Esophagus squamous epithelium (tissue), 5 donors: ENCODE measurements around the gene KCNG4. TPM values are rescaled to one million over a fixed set of nuclear protein-coding genes. Genes with fewer than 3 reads are reported as not detected.

Experiments
- DNase-seq: peaks from one replicate; lab custom pipeline; 2025; lab: John Stamatoyannopoulos, UW
- H3K27ac ChIP-seq, 4 donors: fragments of 200-600 bp; sonication (generic); one replicate each; pipeline ENCODE4 v1.5.1; 2016 to 2019; ENCODE audit warnings: mild to moderate bottlenecking in 1 of 4
- H3K27me3 ChIP-seq, 4 donors: fragments of 200-600 bp; sonication (generic); 1 replicate in 3 of 4; 2 replicates in 1 of 4; pipeline versions ENCODE4 v1.5.1 to v1.6.0; 2017 to 2021; ENCODE audit warnings: antibody characterized with exemption in 1 of 4
- H3K36me3 ChIP-seq, 3 donors: fragments of 200-600 bp; sonication (generic); one replicate each; pipeline ENCODE4 v1.5.1; 2016 to 2019
- H3K4me1 ChIP-seq, 3 donors: fragments of 200-600 bp; sonication (generic); one replicate each; pipeline ENCODE4 v1.5.1; 2017 to 2019
- H3K4me3 ChIP-seq, 4 donors: fragments of 200-600 bp; sonication (generic); 1 replicate in 3 of 4; 2 replicates in 1 of 4; pipeline ENCODE4 v1.5.1; 2016 to 2019; ENCODE audit warnings: mild to moderate bottlenecking in 2 of 4, moderate library complexity in 1 of 4
- H3K9me3 ChIP-seq, 3 donors: fragments of 200-600 bp; sonication (generic); one replicate each; pipeline ENCODE4 v1.5.1; 2016 to 2019
- CTCF ChIP-seq, 6 experiments: fragments of 450-650 bp in 4 of 6; fragments of 200-600 bp in 2 of 6; sonication (generic) in 2 of 6; IDR thresholded peaks; one replicate each; pipeline ENCODE4 v1.5.1; 2016 to 2019; ENCODE audit warnings: antibody characterized with exemption in 6 of 6, mild to moderate bottlenecking in 4 of 6, moderate library complexity in 4 of 6
- POLR2A ChIP-seq, 4 donors: fragments of 450-650 bp; IDR thresholded peaks; one replicate each; pipeline ENCODE4 v1.6.1; 2017; ENCODE audit warnings: antibody characterized with exemption in 4 of 4, mild to moderate bottlenecking in 4 of 4, moderate library complexity in 3 of 4
- WGBS, 2 donors: methylation state at CpG; one replicate each; pipeline ENCODE4 v1.1.5; 2018; 5-methylcytosine and 5-hydroxymethylcytosine counted together
- intact Hi-C: fragments of 100-400 bp; cut with DNase I; formaldehyde crosslinking; loops from one replicate; pipeline ENCODE4 v1.15.0; 2022
- total RNA-seq, 4 donors: library from RNA; depleted of rRNA; stranded (reverse); fragments of >200 nt; gene quantifications; one replicate each; pipeline ENCODE4 v1.1.0, GENCODE V29; 2016
- donor health status: DM: yes; HTN: yes; CAD: no.

Gene KCNG4
- total RNA-seq, 4 donors from 2014 or later = not detected

- no peak overlapping the region for H3K27ac ChIP-seq
Observed at GRCh38 chr16:84243732-84244131, 3.9 kb upstream of the KCNG4 start.

GRCh38 chr16:84242839-84243238, 3.0 kb upstream of the KCNG4 start:
- 80% methylated on average over 9 of the region's 9 CpGs for WGBS, 2 donors
- Histone ChIP-seq H3K4me3 (no peak overlapping the region), H3K4me1 (no peaks in the 10 kb centered on the region), H3K27me3 (peaks cover 0 to 37% (median 0%) of the 10 kb centered on the region in 4 donors), H3K27ac (no peak overlapping the region), H3K9me3 (no peaks in the 10 kb centered on the region), H3K36me3 (no peaks in the 10 kb centered on the region)
- DNase-seq = no peak
- intact Hi-C loops = no loop called here
- TF ChIP-seq CTCF (IDR thresholded peaks at IDR 0.05) (no peak), POLR2A (IDR thresholded peaks at IDR 0.05) (no peak)

More at GRCh38 chr16:84243732-84244131, 3.9 kb upstream of the KCNG4 start:
- peaks cover 0 to 37% (median 0%) of the 10 kb centered on the region in 4 donors for H3K27me3 ChIP-seq
- no peak for DNase-seq
- H3K4me1 ChIP-seq = no peaks in the 10 kb centered on the region
- 73 to 83% methylated on average over 1 of the region's 1 CpG for WGBS, 2 donors
- no peaks in the 10 kb centered on the region for H3K9me3 ChIP-seq
- TF ChIP-seq POLR2A (IDR thresholded peaks at IDR 0.05) (no peak), CTCF (IDR thresholded peaks at IDR 0.05) (no peak)
- H3K4me3 ChIP-seq = no peak overlapping the region
- intact Hi-C loops = no loop called here
- no peaks in the 10 kb centered on the region for H3K36me3 ChIP-seq

- 57 to 62% methylated on average over 1 of the region's 1 CpG for WGBS, 2 donors
- Histone ChIP-seq H3K36me3 (no peaks in the 10 kb centered on the region), H3K27ac (no peak overlapping the region), H3K9me3 (no peaks in the 10 kb centered on the region), H3K27me3 (peaks cover 0 to 37% (median 0%) of the 10 kb centered on the region in 4 donors), H3K4me1 (no peaks in the 10 kb centered on the region), H3K4me3 (no peak overlapping the region)
- intact Hi-C loops = no loop called here
- DNase-seq = no peak
- TF ChIP-seq CTCF (IDR thresholded peaks at IDR 0.05) = no peak
- no peak for TF ChIP-seq POLR2A (IDR thresholded peaks at IDR 0.05)
Observed at GRCh38 chr16:84241778-84242177, 2.0 kb upstream of the KCNG4 start.

GRCh38 chr16:84240455-84240854, 643 bp upstream of the KCNG4 start:
- Histone ChIP-seq H3K9me3 (no peaks in the 10 kb centered on the region), H3K27me3 (peaks cover 0 to 37% (median 0%) of the 10 kb centered on the region in 4 donors), H3K36me3 (no peaks in the 10 kb centered on the region), H3K27ac (no peak overlapping the region), H3K4me1 (no peaks in the 10 kb centered on the region), H3K4me3 (no peak overlapping the region)
- no peak for TF ChIP-seq POLR2A (IDR thresholded peaks at IDR 0.05)
- no peak for TF ChIP-seq CTCF (IDR thresholded peaks at IDR 0.05)
- WGBS, 2 donors = 83 to 88% methylated on average over 2 of the region's 2 CpGs
- intact Hi-C loops = no loop called here
- DNase-seq = no peak

- peaks cover 0 to 34% (median 0%) of the 10 kb centered on the region in 4 donors for H3K27me3 ChIP-seq
- no peak overlapping the region for H3K27ac ChIP-seq
- H3K36me3 ChIP-seq = no peaks in the 10 kb centered on the region
- TF ChIP-seq POLR2A (IDR thresholded peaks at IDR 0.05) = no peak
- no peak for TF ChIP-seq CTCF (IDR thresholded peaks at IDR 0.05)
- no peak for DNase-seq
- intact Hi-C loops = no loop called here
- no peak overlapping the region for H3K4me3 ChIP-seq
- 42 to 53% methylated on average over 7 to 10 of the region's 10 CpGs for WGBS, 2 donors
- H3K9me3 ChIP-seq = no peaks in the 10 kb centered on the region
- H3K4me1 ChIP-seq = no peaks in the 10 kb centered on the region
Observed at GRCh38 chr16:84239141-84239769, 557 bp downstream of the KCNG4 start.
